GM23338 (cell line): ENCODE measurements around the gene ERN1. TPM values are rescaled to one million over a fixed set of nuclear protein-coding genes. Genes with fewer than 3 reads are reported as not detected.

Source experiments
- ATAC-seq: fragments of 200-7000 bp; cut with Tn5 transposase; 3 replicates; pipeline ENCODE4 v1.9.1; 2020
- DNase-seq: peaks from one replicate; pipeline ENCODE4 v3.0.0-alpha.2; 2015; ENCODE audit warnings: low spot score
- H2AFZ ChIP-seq: fragments of 200-600 bp; sonication (generic); 2 replicates; pipeline ENCODE4 v1.8.0; 2016; ENCODE audit warnings: antibody characterized with exemption, mild to moderate bottlenecking, moderate library complexity
- H3F3A ChIP-seq: fragments of 200-600 bp; sonication (generic); replicated peaks from 2 replicates; pipeline ENCODE4 v1.8.0; 2017; ENCODE audit warnings: antibody characterized with exemption, mixed run types, low read depth
- H3K27ac ChIP-seq: fragments of 200-600 bp; sonication (generic); 2 replicates; pipeline ENCODE4 v1.6.1; 2016; ENCODE audit warnings: low read depth
- H3K27me3 ChIP-seq: fragments of 200-600 bp; sonication (generic); 2 replicates; pipeline ENCODE4 v1.8.0; 2016; ENCODE audit warnings: mild to moderate bottlenecking, mixed run types, moderate library complexity; ENCODE audit not compliant: insufficient read depth
- H3K36me3 ChIP-seq: fragments of 200-600 bp; sonication (generic); 2 replicates; pipeline ENCODE4 v1.8.0; 2016; ENCODE audit warnings: mild to moderate bottlenecking; ENCODE audit not compliant: insufficient read depth
- H3K4me1 ChIP-seq: fragments of 200-600 bp; sonication (generic); 2 replicates; pipeline ENCODE4 v1.8.0; 2016; ENCODE audit warnings: mild to moderate bottlenecking, moderate library complexity; ENCODE audit not compliant: insufficient read depth
- H3K4me2 ChIP-seq: fragments of 200-600 bp; sonication (generic); 2 replicates; pipeline ENCODE4 v1.7.1; 2017; ENCODE audit warnings: mixed run types
- H3K4me3 ChIP-seq: fragments of 200-600 bp; sonication (generic); 2 replicates; pipeline ENCODE4 v1.6.1; 2016; ENCODE audit warnings: mixed run types
- H3K79me2 ChIP-seq: fragments of 200-600 bp; sonication (generic); replicated peaks from 2 replicates; pipeline ENCODE4 v1.8.0; 2017; ENCODE audit warnings: mild to moderate bottlenecking; ENCODE audit not compliant: insufficient read depth
- H3K9me2 ChIP-seq: fragments of 200-600 bp; sonication (generic); 2 replicates; pipeline ENCODE4 v1.8.0; 2017; ENCODE audit not compliant: insufficient read depth
- H4K20me1 ChIP-seq: fragments of 200-600 bp; sonication (generic); replicated peaks from 2 replicates; pipeline ENCODE4 v1.8.0; 2017; ENCODE audit warnings: mild to moderate bottlenecking; ENCODE audit not compliant: insufficient read depth
- H3K27ac Mint-ChIP-seq: 2 replicates; pipeline ENCODE4 v1.8.0; 2020; ENCODE audit warnings: inconsistent platforms, mild to moderate bottlenecking, moderate library complexity, mixed read lengths
- H3K27me3 Mint-ChIP-seq: 3 replicates; pipeline ENCODE4 v1.8.0; 2022; ENCODE audit warnings: low read depth, mild to moderate bottlenecking, moderate library complexity, mixed read lengths, inconsistent platforms; ENCODE audit not compliant: insufficient read depth, poor library complexity
- H3K36me3 Mint-ChIP-seq: 3 replicates; pipeline ENCODE4 v1.8.0; 2021; ENCODE audit warnings: low read depth, mild to moderate bottlenecking, inconsistent platforms, moderate library complexity, mixed read lengths
- H3K4me1 Mint-ChIP-seq: 3 replicates; pipeline ENCODE4 v1.8.0; 2020; ENCODE audit warnings: mild to moderate bottlenecking, inconsistent platforms, mixed read lengths
- H3K4me3 Mint-ChIP-seq: 3 replicates; pipeline ENCODE4 v1.8.0; 2021; ENCODE audit warnings: moderate library complexity, mild to moderate bottlenecking, inconsistent platforms, mixed read lengths
- H3K9me3 Mint-ChIP-seq: 3 replicates; pipeline ENCODE4 v1.8.0; 2020; ENCODE audit warnings: moderate library complexity, mild to moderate bottlenecking, inconsistent platforms, mixed read lengths
- CREB1 ChIP-seq: fragments of 250-450 bp; sonication (Bioruptor Pico); IDR thresholded peaks from 2 replicates; pipeline ENCODE4 v1.5.0; 2020; ENCODE audit warnings: low read depth, mild to moderate bottlenecking, moderate library complexity
- EZH2 ChIP-seq: fragments of 200-600 bp; sonication (generic); IDR thresholded peaks from one replicate; pipeline ENCODE4 v1.8.0; 2017; ENCODE audit warnings: antibody characterized with exemption, mild to moderate bottlenecking, low read depth; ENCODE audit not compliant: unreplicated experiment
- EZH2phosphoT487 ChIP-seq: fragments of 200-600 bp; sonication (generic); IDR thresholded peaks from one replicate; pipeline ENCODE4 v1.8.1; 2018; ENCODE audit warnings: antibody characterized with exemption; ENCODE audit not compliant: unreplicated experiment
- NANOG ChIP-seq: IDR thresholded peaks from 2 replicates; pipeline ENCODE4 v1.6.1; 2016; ENCODE audit warnings: antibody characterized with exemption, borderline replicate concordance
- STAT1 ChIP-seq: IDR thresholded peaks from one replicate; pipeline ENCODE4 v1.6.1; 2016; ENCODE audit warnings: antibody characterized with exemption; ENCODE audit not compliant: unreplicated experiment
- ZNF114 ChIP-seq: fragments of 250-450 bp; sonication (Bioruptor Pico); IDR thresholded peaks from 2 replicates; pipeline ENCODE4 v1.5.0; 2020; ENCODE audit warnings: mild to moderate bottlenecking, moderate library complexity
- polyA plus RNA-seq: library from polyadenylated mRNA; unstranded; fragments of >200 nt; fragmentation: Nextera tagmentation; extraction: Ambion mirVana; gene quantifications from 2 replicates; pipeline ENCODE4 v1.2.1, GENCODE V29; 2016
- total RNA-seq: library from RNA; depleted of rRNA; stranded (reverse); fragments of >200 nt; shearing (Covaris generic); gene quantifications from 2 replicates; pipeline ENCODE4 v1.2.3, GENCODE V29; 2014
- TF ChIP-seq, protein P1 (sequence below), 2 experiments: fragments of 200-600 bp in 1 of 2; sonication (generic) in 1 of 2; conservative IDR thresholded peaks; 2 replicates each; pipeline versions ENCODE4 v1.5.1 to v1.6.1; 2016 to 2017; ENCODE audit warnings: antibody characterized with exemption in 2 of 2, low read depth in 2 of 2, mild to moderate bottlenecking in 2 of 2, moderate library complexity in 1 of 2
- TF ChIP-seq, protein P2 (sequence below): IDR thresholded peaks from 2 replicates; pipeline ENCODE4 v1.6.1; 2016; ENCODE audit warnings: antibody characterized with exemption
- TF ChIP-seq, protein P3 (sequence below): IDR thresholded peaks from one replicate; pipeline ENCODE4 v1.6.1; 2018; ENCODE audit warnings: antibody characterized with exemption; ENCODE audit not compliant: unreplicated experiment

The ERN1 gene
- total and polyA plus RNA-seq, 2 experiments from 2014 or later, result 5.9 to 7.5 TPM

DNA sequence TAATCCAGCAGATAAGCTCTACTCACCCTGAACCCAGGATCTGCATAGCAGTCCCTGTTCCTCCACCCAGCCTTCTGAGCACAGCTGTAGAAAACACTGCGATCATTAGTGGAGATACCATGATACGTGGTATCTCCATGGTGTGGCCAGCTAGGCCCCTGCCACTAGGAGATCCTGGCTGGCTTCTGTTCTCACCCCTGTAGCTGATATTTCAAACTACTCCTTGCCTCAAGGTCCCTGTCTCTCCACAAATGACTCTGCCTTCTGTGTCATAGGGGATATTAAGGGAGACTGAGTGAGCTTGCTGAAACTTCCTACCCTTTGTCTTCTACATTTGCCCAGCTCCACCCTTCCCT, 44.3 kb downstream of the ERN1 start:
- Mint-ChIP-seq H3K27me3 (no peaks in the 10 kb centered on the region), H3K9me3 (no peaks in the 10 kb centered on the region), H3K4me1 (peaks cover 15% of the 10 kb centered on the region), H3K4me3 (no peak overlapping the region), H3K36me3 (no peaks in the 10 kb centered on the region), H3K27ac (no peak overlapping the region)
- peak overlapping the region; percentile 52; the same call in 1 of the 2 replicates for H2AFZ ChIP-seq
- TF ChIP-seq NANOG, result no peak
- TF ChIP-seq, protein P1, sequence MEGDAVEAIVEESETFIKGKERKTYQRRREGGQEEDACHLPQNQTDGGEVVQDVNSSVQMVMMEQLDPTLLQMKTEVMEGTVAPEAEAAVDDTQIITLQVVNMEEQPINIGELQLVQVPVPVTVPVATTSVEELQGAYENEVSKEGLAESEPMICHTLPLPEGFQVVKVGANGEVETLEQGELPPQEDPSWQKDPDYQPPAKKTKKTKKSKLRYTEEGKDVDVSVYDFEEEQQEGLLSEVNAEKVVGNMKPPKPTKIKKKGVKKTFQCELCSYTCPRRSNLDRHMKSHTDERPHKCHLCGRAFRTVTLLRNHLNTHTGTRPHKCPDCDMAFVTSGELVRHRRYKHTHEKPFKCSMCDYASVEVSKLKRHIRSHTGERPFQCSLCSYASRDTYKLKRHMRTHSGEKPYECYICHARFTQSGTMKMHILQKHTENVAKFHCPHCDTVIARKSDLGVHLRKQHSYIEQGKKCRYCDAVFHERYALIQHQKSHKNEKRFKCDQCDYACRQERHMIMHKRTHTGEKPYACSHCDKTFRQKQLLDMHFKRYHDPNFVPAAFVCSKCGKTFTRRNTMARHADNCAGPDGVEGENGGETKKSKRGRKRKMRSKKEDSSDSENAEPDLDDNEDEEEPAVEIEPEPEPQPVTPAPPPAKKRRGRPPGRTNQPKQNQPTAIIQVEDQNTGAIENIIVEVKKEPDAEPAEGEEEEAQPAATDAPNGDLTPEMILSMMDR (conservative IDR thresholded peaks at IDR 0.05; ENCODE audit: low read depth in 2 of 2), result no peak
- no peak for TF ChIP-seq STAT1
- no peak for TF ChIP-seq CREB1 (CRISPR knock-in tag)
- no peak for TF ChIP-seq ZNF114 (CRISPR knock-in tag)
- no peak for TF ChIP-seq EZH2
- TF ChIP-seq, protein P2, sequence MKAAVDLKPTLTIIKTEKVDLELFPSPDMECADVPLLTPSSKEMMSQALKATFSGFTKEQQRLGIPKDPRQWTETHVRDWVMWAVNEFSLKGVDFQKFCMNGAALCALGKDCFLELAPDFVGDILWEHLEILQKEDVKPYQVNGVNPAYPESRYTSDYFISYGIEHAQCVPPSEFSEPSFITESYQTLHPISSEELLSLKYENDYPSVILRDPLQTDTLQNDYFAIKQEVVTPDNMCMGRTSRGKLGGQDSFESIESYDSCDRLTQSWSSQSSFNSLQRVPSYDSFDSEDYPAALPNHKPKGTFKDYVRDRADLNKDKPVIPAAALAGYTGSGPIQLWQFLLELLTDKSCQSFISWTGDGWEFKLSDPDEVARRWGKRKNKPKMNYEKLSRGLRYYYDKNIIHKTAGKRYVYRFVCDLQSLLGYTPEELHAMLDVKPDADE, result no peak
- H3K27me3 ChIP-seq, result no peaks in the 10 kb centered on the region
- no peak overlapping the region for H3K4me3 ChIP-seq
- H3K27ac ChIP-seq, result no peak overlapping the region
- H3K36me3 ChIP-seq, result no peaks in the 10 kb centered on the region
- no peaks in the 10 kb centered on the region for H4K20me1 ChIP-seq
- H3K9me2 ChIP-seq, result no peaks in the 10 kb centered on the region
- H3K79me2 ChIP-seq, result no peaks in the 10 kb centered on the region
- no peak for ATAC-seq
- no peaks in the 10 kb centered on the region for H3F3A ChIP-seq
- peak overlapping the region; percentile 39; the same call in 1 of the 2 replicates for H3K4me2 ChIP-seq
- DNase-seq, result no peak
- H3K4me1 ChIP-seq, result peaks cover 11% of the 10 kb centered on the region

DNA sequence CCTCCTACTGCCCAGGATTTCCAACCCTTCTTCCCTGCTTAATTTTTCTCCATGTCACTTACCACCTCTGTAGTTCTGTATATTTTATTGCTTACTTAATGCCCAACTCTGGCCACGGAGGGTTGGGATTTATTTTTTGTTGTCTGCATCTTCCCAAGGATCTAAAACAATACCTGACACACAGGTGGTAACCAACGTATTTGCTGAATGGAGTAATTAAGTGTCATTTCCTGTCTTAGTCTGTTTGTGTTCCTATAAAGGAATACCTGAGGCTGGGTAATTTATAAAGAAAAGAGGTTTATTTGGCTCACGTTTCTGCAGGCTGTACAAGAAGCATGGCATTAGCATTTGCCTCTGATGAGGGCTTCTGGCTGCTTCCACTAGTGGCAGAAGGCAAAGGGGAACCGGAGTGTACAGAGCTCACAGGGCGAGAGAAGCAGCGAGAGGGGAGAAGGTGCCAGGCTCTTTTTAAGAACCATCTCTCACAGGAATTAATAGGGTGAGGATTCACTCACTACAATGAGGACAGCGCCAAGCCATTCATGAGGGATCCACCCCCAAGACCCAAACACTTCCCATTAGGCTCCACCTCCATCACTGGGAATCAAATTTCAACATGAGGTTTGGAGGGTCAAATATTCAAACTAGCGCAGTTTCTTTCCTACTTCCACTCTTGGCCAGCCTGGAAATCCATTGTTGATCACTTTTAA, 44.8 kb downstream of the ERN1 start:
- peak overlapping the region; percentile 39; the same call in 1 of the 2 replicates for H3K4me2 ChIP-seq
- H3K9me2 ChIP-seq, result no peaks in the 10 kb centered on the region
- peak; percentile 71 for ATAC-seq
- TF ChIP-seq NANOG (no peak), STAT1 (no peak), ZNF114 (CRISPR knock-in tag) (no peak), CREB1 (CRISPR knock-in tag) (no peak), EZH2phosphoT487 (no peak)
- TF ChIP-seq, protein P1 (conservative IDR thresholded peaks at IDR 0.05; ENCODE audit: low read depth in 2 of 2), result no peak
- TF ChIP-seq, protein P2, result no peak
- TF ChIP-seq, protein P3, sequence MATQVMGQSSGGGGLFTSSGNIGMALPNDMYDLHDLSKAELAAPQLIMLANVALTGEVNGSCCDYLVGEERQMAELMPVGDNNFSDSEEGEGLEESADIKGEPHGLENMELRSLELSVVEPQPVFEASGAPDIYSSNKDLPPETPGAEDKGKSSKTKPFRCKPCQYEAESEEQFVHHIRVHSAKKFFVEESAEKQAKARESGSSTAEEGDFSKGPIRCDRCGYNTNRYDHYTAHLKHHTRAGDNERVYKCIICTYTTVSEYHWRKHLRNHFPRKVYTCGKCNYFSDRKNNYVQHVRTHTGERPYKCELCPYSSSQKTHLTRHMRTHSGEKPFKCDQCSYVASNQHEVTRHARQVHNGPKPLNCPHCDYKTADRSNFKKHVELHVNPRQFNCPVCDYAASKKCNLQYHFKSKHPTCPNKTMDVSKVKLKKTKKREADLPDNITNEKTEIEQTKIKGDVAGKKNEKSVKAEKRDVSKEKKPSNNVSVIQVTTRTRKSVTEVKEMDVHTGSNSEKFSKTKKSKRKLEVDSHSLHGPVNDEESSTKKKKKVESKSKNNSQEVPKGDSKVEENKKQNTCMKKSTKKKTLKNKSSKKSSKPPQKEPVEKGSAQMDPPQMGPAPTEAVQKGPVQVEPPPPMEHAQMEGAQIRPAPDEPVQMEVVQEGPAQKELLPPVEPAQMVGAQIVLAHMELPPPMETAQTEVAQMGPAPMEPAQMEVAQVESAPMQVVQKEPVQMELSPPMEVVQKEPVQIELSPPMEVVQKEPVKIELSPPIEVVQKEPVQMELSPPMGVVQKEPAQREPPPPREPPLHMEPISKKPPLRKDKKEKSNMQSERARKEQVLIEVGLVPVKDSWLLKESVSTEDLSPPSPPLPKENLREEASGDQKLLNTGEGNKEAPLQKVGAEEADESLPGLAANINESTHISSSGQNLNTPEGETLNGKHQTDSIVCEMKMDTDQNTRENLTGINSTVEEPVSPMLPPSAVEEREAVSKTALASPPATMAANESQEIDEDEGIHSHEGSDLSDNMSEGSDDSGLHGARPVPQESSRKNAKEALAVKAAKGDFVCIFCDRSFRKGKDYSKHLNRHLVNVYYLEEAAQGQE, result no peak

More for the DNA sequence above, 44.8 kb downstream of the ERN1 start:
- Mint-ChIP-seq H3K36me3 (no peaks in the 10 kb centered on the region), H3K4me3 (no peak overlapping the region), H3K4me1 (peaks cover 15% of the 10 kb centered on the region), H3K27ac (no peak overlapping the region), H3K9me3 (no peaks in the 10 kb centered on the region), H3K27me3 (no peaks in the 10 kb centered on the region)
- peak; percentile 59 for DNase-seq
- H2AFZ ChIP-seq, result peak overlapping the region; percentile 52; the same call in 1 of the 2 replicates
- no peaks in the 10 kb centered on the region for H3K79me2 ChIP-seq
- no peaks in the 10 kb centered on the region for H3F3A ChIP-seq
- H3K36me3 ChIP-seq, result no peaks in the 10 kb centered on the region
- H3K27me3 ChIP-seq, result no peaks in the 10 kb centered on the region
- no peaks in the 10 kb centered on the region for H4K20me1 ChIP-seq
- H3K4me1 ChIP-seq, result peaks cover 11% of the 10 kb centered on the region
- no peak overlapping the region for H3K4me3 ChIP-seq
- no peak overlapping the region for H3K27ac ChIP-seq
